Thyroid gland (tissue), 4 donors: ENCODE results near the gene SLC16A8. TPM values are rescaled to one million over a fixed set of nuclear protein-coding genes. Genes with fewer than 3 reads are reported as not detected.

Experiments used
- DNase-seq, 2 donors: peaks; one replicate each; pipeline ENCODE4 v3.0.0-alpha.2; 2019
- H3K27ac ChIP-seq, 3 donors: fragments of 200-600 bp; sonication (generic); 1 replicate in 2 of 3; 2 replicates in 1 of 3; pipeline ENCODE4 v1.5.1; 2016 to 2019; ENCODE audit warnings: mild to moderate bottlenecking in 1 of 3, moderate library complexity in 1 of 3
- H3K27me3 ChIP-seq: fragments of 200-600 bp; sonication (generic); one replicate; pipeline ENCODE4 v1.5.1; 2019
- H3K36me3 ChIP-seq, 2 donors: fragments of 200-600 bp; sonication (generic); one replicate each; pipeline ENCODE4 v1.5.1; 2016 to 2019
- H3K4me1 ChIP-seq, 2 donors: fragments of 200-600 bp; sonication (generic); one replicate each; pipeline ENCODE4 v1.5.1; 2017 to 2019
- H3K4me3 ChIP-seq, 3 donors: fragments of 200-600 bp; sonication (generic); replicated peaks in 1 of 3; 1 replicate in 2 of 3; 2 replicates in 1 of 3; pipeline ENCODE4 v1.5.1; 2016; ENCODE audit warnings: mild to moderate bottlenecking in 1 of 3
- H3K9me3 ChIP-seq: fragments of 200-600 bp; sonication (generic); one replicate; pipeline ENCODE4 v1.5.1; 2017
- POLR2A ChIP-seq, 2 donors: fragments of 450-650 bp; IDR thresholded peaks; one replicate each; pipeline ENCODE4 v1.6.1; 2017; ENCODE audit warnings: antibody characterized with exemption in 2 of 2, mild to moderate bottlenecking in 2 of 2, moderate library complexity in 1 of 2
- WGBS, 2 donors: methylation state at CpG; one replicate each; pipeline ENCODE4 v1.1.5; 2017; 5-methylcytosine and 5-hydroxymethylcytosine counted together
- intact Hi-C: fragments of 100-400 bp; cut with DNase I; formaldehyde crosslinking; loops from one replicate; pipeline ENCODE4 v1.15.1; 2023
- total RNA-seq, 4 donors: library from RNA; depleted of rRNA; stranded (reverse); fragments of >200 nt; gene quantifications; one replicate each; pipeline ENCODE4 v1.2.3, GENCODE V29; 2016
- TF ChIP-seq, protein P1 (sequence below), 6 experiments: fragments of 200-600 bp in 3 of 6; fragments of 450-650 bp in 3 of 6; sonication (generic) in 3 of 6; IDR thresholded peaks; one replicate each; pipeline ENCODE4 v1.5.1; 2016 to 2019; ENCODE audit warnings: antibody characterized with exemption in 6 of 6, mild to moderate bottlenecking in 2 of 6, inconsistent platforms in 1 of 6, moderate library complexity in 1 of 6

The SLC16A8 gene
- total RNA-seq, 4 donors from 2014 or later, result 0.88 to 1.0 TPM; not detected in 2

DNA sequence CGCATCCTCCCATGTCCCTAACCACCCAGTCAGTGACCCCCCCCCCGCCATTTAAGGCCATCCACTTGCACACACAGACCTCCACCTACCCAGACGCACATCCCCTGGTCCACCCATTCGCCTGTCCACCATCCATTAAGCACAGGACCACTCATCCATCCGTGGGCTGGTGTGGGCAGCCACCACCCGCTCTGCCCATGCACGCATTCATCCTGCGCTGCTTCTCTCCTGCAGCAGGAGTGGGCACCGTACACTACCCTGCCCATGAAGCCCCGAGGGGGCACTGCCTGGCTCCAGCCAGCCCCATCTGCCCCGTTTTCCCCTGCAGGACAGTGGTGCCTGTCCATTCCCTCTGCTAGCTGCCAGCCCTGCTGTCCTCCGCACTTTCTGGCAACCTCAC, 3.9 kb upstream of the SLC16A8 start:
- intact Hi-C loops, result no loop called here
- H3K36me3 ChIP-seq, result no peaks in the 10 kb centered on the region
- no peak for DNase-seq
- no peak overlapping the region for H3K4me3 ChIP-seq
- TF ChIP-seq POLR2A (IDR thresholded peaks at IDR 0.05), result no peak
- TF ChIP-seq, protein P1, sequence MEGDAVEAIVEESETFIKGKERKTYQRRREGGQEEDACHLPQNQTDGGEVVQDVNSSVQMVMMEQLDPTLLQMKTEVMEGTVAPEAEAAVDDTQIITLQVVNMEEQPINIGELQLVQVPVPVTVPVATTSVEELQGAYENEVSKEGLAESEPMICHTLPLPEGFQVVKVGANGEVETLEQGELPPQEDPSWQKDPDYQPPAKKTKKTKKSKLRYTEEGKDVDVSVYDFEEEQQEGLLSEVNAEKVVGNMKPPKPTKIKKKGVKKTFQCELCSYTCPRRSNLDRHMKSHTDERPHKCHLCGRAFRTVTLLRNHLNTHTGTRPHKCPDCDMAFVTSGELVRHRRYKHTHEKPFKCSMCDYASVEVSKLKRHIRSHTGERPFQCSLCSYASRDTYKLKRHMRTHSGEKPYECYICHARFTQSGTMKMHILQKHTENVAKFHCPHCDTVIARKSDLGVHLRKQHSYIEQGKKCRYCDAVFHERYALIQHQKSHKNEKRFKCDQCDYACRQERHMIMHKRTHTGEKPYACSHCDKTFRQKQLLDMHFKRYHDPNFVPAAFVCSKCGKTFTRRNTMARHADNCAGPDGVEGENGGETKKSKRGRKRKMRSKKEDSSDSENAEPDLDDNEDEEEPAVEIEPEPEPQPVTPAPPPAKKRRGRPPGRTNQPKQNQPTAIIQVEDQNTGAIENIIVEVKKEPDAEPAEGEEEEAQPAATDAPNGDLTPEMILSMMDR (IDR thresholded peaks at IDR 0.05), result no peak
- no peak overlapping the region for H3K27ac ChIP-seq
- WGBS, 2 donors, result 88 to 91% methylated on average over 12 of the region's 12 CpGs
- no peaks in the 10 kb centered on the region for H3K9me3 ChIP-seq
- peaks cover 0 to 13% of the 10 kb centered on the region in 2 donors for H3K4me1 ChIP-seq
- H3K27me3 ChIP-seq, result no peaks in the 10 kb centered on the region

- no peak overlapping the region for H3K27ac ChIP-seq
- H3K4me1 ChIP-seq, result peaks cover 7 to 22% of the 10 kb centered on the region in 2 donors
- no peaks in the 10 kb centered on the region for H3K9me3 ChIP-seq
- no peaks in the 10 kb centered on the region for H3K36me3 ChIP-seq
- TF ChIP-seq, protein P1 (IDR thresholded peaks at IDR 0.05), result no peak
- no peak for TF ChIP-seq POLR2A (IDR thresholded peaks at IDR 0.05)
- no peak for DNase-seq
- H3K4me3 ChIP-seq, result no peak overlapping the region
- H3K27me3 ChIP-seq, result peaks cover 4% of the 10 kb centered on the region
- 92 to 95% methylated on average over 13 of the region's 13 CpGs for WGBS, 2 donors
- intact Hi-C loops, result no loop called here
These were observed 3.0 kb upstream of the SLC16A8 start for GRCh38 chr22:38086942-38087341.

DNA sequence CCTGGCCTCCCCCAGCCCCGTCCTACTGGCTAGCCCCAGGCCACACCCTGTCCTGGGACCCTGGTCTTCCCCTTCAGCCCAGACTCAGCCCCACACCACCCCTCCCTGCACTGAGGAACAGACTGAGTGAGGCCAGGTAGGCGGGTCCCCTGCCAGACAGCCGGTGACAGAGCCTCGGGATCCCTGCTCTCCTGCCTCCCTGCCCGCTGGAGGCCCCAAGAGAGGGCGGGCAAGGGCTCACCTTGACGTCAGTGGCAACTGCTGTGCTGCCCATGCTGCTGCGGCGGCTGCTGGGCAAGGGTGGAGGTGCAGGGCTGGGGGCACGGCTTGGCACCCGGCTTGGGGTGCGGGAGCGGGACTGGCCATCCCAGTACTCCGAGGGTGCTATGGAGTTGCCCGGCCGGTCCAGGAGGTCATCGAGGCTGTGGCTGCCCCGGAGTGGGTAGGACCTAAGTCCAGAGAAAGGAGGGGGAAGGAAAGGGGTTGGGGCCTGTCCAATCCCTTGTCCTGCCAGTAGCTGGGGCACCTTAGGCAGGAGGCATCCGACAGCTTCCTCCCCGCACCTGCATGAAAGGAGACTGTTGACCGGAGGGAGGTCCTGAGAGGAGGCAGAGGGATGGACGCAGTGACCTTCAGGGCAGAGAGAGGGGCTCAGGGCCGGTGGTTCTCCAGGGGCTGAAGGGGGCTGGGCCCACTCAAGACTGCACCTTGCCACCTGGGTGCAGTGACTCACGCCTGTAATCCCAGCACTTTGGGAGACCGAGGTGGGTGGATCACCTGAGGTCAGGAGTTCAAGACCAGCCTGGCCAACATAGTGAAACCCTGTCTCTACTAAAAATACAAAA, 2.2 kb upstream of the SLC16A8 start:
- peaks cover 12 to 29% of the 10 kb centered on the region in 2 donors for H3K4me1 ChIP-seq
- H3K27ac ChIP-seq, result no peak overlapping the region
- TF ChIP-seq, protein P1 (IDR thresholded peaks at IDR 0.05), result no peak
- no peak for TF ChIP-seq POLR2A (IDR thresholded peaks at IDR 0.05)
- no peaks in the 10 kb centered on the region for H3K9me3 ChIP-seq
- no peak for DNase-seq
- H3K27me3 ChIP-seq, result peaks cover 4% of the 10 kb centered on the region
- H3K4me3 ChIP-seq, result no peak overlapping the region
- intact Hi-C loops, result no loop called here
- no peaks in the 10 kb centered on the region for H3K36me3 ChIP-seq
- 87 to 89% methylated on average over 14 to 17 of the region's 25 CpGs for WGBS, 2 donors

GRCh38 chr22:38085501-38085900, 1.5 kb upstream of the SLC16A8 start:
- 72 to 79% methylated on average over 5 of the region's 5 CpGs for WGBS, 2 donors
- TF ChIP-seq, protein P1 (IDR thresholded peaks at IDR 0.05), result no peak
- TF ChIP-seq POLR2A (IDR thresholded peaks at IDR 0.05), result no peak
- Histone ChIP-seq H3K4me1 (peaks cover 12 to 36% of the 10 kb centered on the region in 2 donors), H3K36me3 (no peaks in the 10 kb centered on the region), H3K27ac (no peak overlapping the region), H3K9me3 (no peaks in the 10 kb centered on the region), H3K27me3 (peaks cover 4% of the 10 kb centered on the region), H3K4me3 (no peak overlapping the region)
- DNase-seq, result no peak
- intact Hi-C loops, result no loop called here

DNA sequence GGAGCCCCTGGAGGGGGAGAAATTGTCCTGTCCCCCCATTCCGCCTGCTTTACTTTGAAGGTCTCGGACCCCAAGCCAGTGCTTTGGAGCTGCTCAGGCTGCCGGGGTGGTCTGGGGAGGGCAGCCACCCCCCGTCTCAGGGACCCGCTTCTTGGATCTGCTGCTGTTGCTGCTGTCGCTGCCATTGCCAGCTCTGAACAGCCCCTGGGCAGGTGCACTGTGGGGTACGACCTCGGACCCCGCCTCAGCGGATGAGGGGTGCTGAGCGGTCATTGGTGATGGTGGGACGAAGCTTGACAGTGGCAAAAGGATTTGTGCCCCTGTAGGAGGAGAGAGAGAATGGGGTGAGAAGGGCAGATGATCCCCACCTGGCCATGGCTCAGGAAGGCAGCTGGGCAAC, 1.1 kb upstream of the SLC16A8 start:
- no peaks in the 10 kb centered on the region for H3K9me3 ChIP-seq
- H3K27me3 ChIP-seq, result peaks cover 4% of the 10 kb centered on the region
- H3K4me1 ChIP-seq, result peaks cover 12 to 36% of the 10 kb centered on the region in 2 donors
- H3K4me3 ChIP-seq, result no peak overlapping the region
- intact Hi-C loops, result no loop called here
- H3K27ac ChIP-seq, result no peak overlapping the region
- H3K36me3 ChIP-seq, result no peaks in the 10 kb centered on the region
- WGBS, 2 donors, result 94 to 99% methylated on average over 12 of the region's 12 CpGs
- no peak for TF ChIP-seq POLR2A (IDR thresholded peaks at IDR 0.05)
- TF ChIP-seq, protein P1 (IDR thresholded peaks at IDR 0.05), result no peak
- DNase-seq, result no peak
